ENCODE data around the gene ATG2A. TPM values are rescaled to one million over a fixed set of nuclear protein-coding genes. Genes with fewer than 3 reads are reported as not detected.

The ATG2A gene
- total and polyA plus RNA-seq, 7 donors, result 11.0 to 21.6 (median 19.5) TPM

GRCh38 chr11:64862987-64863390 lies 54.0 kb downstream of the ATG2A start:
- peaks cover 0 to 17% of the 10 kb centered on the region in 2 donors for H3K36me3 ChIP-seq (ENCODE audit: insufficient read depth in 1 of 2, low read depth in 1 of 2)
- peak overlapping the region; percentile 46 for H3K4me3 ChIP-seq
- intact Hi-C loops (cut with DNase I), result loop anchor here in 1 of 2 donors (2.0 kb wide), 1 partner anchor 14 kb away; no protein-coding TSS in a partner anchor

GRCh38 chr11:64861227-64861975 lies 55.6 kb downstream of the ATG2A start:
- Histone ChIP-seq H3K36me3 (ENCODE audit: insufficient read depth in 1 of 2, low read depth in 1 of 2) (peaks cover 3 to 17% of the 10 kb centered on the region in 2 donors), H3K27ac (peak overlapping the region; percentile 98), H3K4me3 (no peak overlapping the region), H3K9me3 (no peaks in the 10 kb centered on the region), H3K27me3 (ENCODE audit: insufficient read depth in 3 of 3, low read length in 2 of 3) (no peaks in the 10 kb centered on the region), H3K4me1 (peaks cover 92% of the 10 kb centered on the region)
- no peak for DNase-seq
- intact Hi-C loops (cut with DNase I), result no loop called here
- ATAC-seq, result no peak
- 74 to 77% (median 75%) methylated on average over 6 of the region's 6 CpGs for WGBS, 3 donors
- TF ChIP-seq CTCF (IDR thresholded peaks at IDR 0.05), result no peak

More at GRCh38 chr11:64862987-64863390, 54.0 kb downstream of the ATG2A start:
- no peak for TF ChIP-seq CTCF (IDR thresholded peaks at IDR 0.05)
- peak overlapping the region; percentile 98 for H3K27ac ChIP-seq
- no peaks in the 10 kb centered on the region for H3K27me3 ChIP-seq (ENCODE audit: insufficient read depth in 3 of 3, low read length in 2 of 3)
- WGBS, 3 donors, result 29 to 37% (median 33%) methylated on average over 9 of the region's 9 CpGs
- H3K4me1 ChIP-seq, result peaks cover 81% of the 10 kb centered on the region
- no peaks in the 10 kb centered on the region for H3K9me3 ChIP-seq
- DNase-seq (peak in 1 of 2 donors; percentile 72), ATAC-seq (no peak)

GRCh38 chr11:64859542-64860414 lies 57.2 kb downstream of the ATG2A start:
- Histone ChIP-seq H3K27ac (peak overlapping the region; percentile 98), H3K4me1 (peaks cover 92% of the 10 kb centered on the region), H3K27me3 (ENCODE audit: insufficient read depth in 3 of 3, low read length in 2 of 3) (no peaks in the 10 kb centered on the region), H3K9me3 (no peaks in the 10 kb centered on the region), H3K4me3 (peak overlapping the region; percentile 29), H3K36me3 (ENCODE audit: insufficient read depth in 1 of 2, low read depth in 1 of 2) (peaks cover 3 to 17% of the 10 kb centered on the region in 2 donors)
- no peak for TF ChIP-seq CTCF (IDR thresholded peaks at IDR 0.05)
- intact Hi-C loops (cut with DNase I), result loop anchor here in 1 of 2 donors (2.0 kb wide), 1 partner anchor 17 kb away; no protein-coding TSS in a partner anchor
- 90 to 94% (median 91%) methylated on average over 33 of the region's 33 CpGs for WGBS, 3 donors
- DNase-seq (no peak), ATAC-seq (no peak)

- intact Hi-C loops (cut with DNase I), result loop anchor here in 1 of 2 donors (2.0 kb wide), 1 partner anchor 18 kb away; no protein-coding TSS in a partner anchor
- H3K4me3 ChIP-seq, result peak overlapping the region; percentile 29
These were observed 58.3 kb downstream of the ATG2A start for GRCh38 chr11:64858467-64859263.

More at GRCh38 chr11:64858467-64859263, 58.3 kb downstream of the ATG2A start:
- ATAC-seq (peak; percentile 78 to 82 (median 80)), DNase-seq (peak; percentile 86 to 95)
- peak overlapping the region; percentile 98 for H3K27ac ChIP-seq
- H3K27me3 ChIP-seq (ENCODE audit: insufficient read depth in 3 of 3, low read length in 2 of 3), result no peaks in the 10 kb centered on the region
- no peak for TF ChIP-seq CTCF (IDR thresholded peaks at IDR 0.05)
- H3K9me3 ChIP-seq, result no peaks in the 10 kb centered on the region
- peaks cover 3 to 23% of the 10 kb centered on the region in 2 donors for H3K36me3 ChIP-seq (ENCODE audit: insufficient read depth in 1 of 2, low read depth in 1 of 2)
- 18 to 38% (median 21%) methylated on average over 19 of the region's 19 CpGs for WGBS, 3 donors
- H3K4me1 ChIP-seq, result peaks cover 92% of the 10 kb centered on the region

Measured in psoas muscle (tissue), 8 donors.